ENCODE results near the gene SRRM1.

GRCh38 chr1:24702511-24703293 lies 59.6 kb downstream of the SRRM1 start:
- TF ChIP-seq POLR2A (IDR thresholded peaks at IDR 0.05) (no peak), CTCF (IDR thresholded peaks at IDR 0.05) (no peak), EP300 (IDR thresholded peaks at IDR 0.05) (no peak)
